Sigmoid colon (tissue), 7 donors: Measurements from ENCODE around the gene VMP1. TPM values are rescaled to one million over a fixed set of nuclear protein-coding genes. Genes with fewer than 3 reads are reported as not detected.
"Not testable (repeated sequence)": the region's sequence is repeated elsewhere in the genome, so short reads cannot be mapped to it uniquely, and the experiment has no call there.

Experiments used
- DNase-seq: peaks from one replicate; pipeline ENCODE4 v3.0.0-alpha.2; 2019
- H3K27ac ChIP-seq, 4 donors: fragments of 200-600 bp; sonication (generic); one replicate each; pipeline ENCODE4 v1.5.1; 2016 to 2019; ENCODE audit warnings: mild to moderate bottlenecking in 1 of 4
- H3K27me3 ChIP-seq, 3 donors: fragments of 200-600 bp; sonication (generic); one replicate each; pipeline ENCODE4 v1.5.1; 2019; ENCODE audit warnings: mild to moderate bottlenecking in 1 of 3
- H3K36me3 ChIP-seq, 4 donors: fragments of 200-600 bp; sonication (generic); one replicate each; pipeline ENCODE4 v1.5.1; 2016 to 2019
- H3K4me1 ChIP-seq, 4 donors: fragments of 200-600 bp; sonication (generic); one replicate each; pipeline ENCODE4 v1.5.1; 2017 to 2019
- H3K4me3 ChIP-seq, 4 donors: fragments of 200-600 bp; sonication (generic); one replicate each; pipeline ENCODE4 v1.5.1; 2017 to 2019; ENCODE audit warnings: mild to moderate bottlenecking in 2 of 4, moderate library complexity in 1 of 4
- H3K9me3 ChIP-seq, 4 donors: fragments of 200-600 bp in 3 of 4; sonication (generic) in 3 of 4; one replicate each; pipeline versions ENCODE4 v1.5.1 to v1.6.1; 2013 to 2019
- CTCF ChIP-seq, 4 experiments: fragments of 450-650 bp in 3 of 4; fragments of 200-600 bp in 1 of 4; IDR thresholded peaks; one replicate each; pipeline ENCODE4 v1.5.1; 2016 to 2019; ENCODE audit warnings: antibody characterized with exemption in 4 of 4, mild to moderate bottlenecking in 3 of 4, moderate library complexity in 2 of 4
- EP300 ChIP-seq, 4 donors: sonication (generic); formaldehyde crosslinking; IDR thresholded peaks; one replicate each; pipeline ENCODE4 v1.6.1; 2017; ENCODE audit warnings: antibody characterized with exemption in 4 of 4
- POLR2A ChIP-seq, 2 donors: fragments of 450-650 bp; IDR thresholded peaks; one replicate each; pipeline ENCODE4 v1.6.1; 2016; ENCODE audit warnings: antibody characterized with exemption in 2 of 2, mild to moderate bottlenecking in 2 of 2, moderate library complexity in 2 of 2
- POLR2AphosphoS5 ChIP-seq, 4 donors: sonication (generic); formaldehyde crosslinking; IDR thresholded peaks; one replicate each; pipeline ENCODE4 v1.6.1; 2017; ENCODE audit warnings: antibody characterized with exemption in 4 of 4
- WGBS, 2 donors: extraction: QIAGEN DNeasy Blood & Tissue Kit; methylation state at CpG; one replicate each; pipeline ENCODE4 v1.1.7; 2013; 5-methylcytosine and 5-hydroxymethylcytosine counted together
- intact Hi-C: fragments of 100-400 bp; cut with DNase I; formaldehyde crosslinking; loops from one replicate; pipeline ENCODE4 v1.15.1; 2023
- polyA plus RNA-seq, 3 donors: library from polyadenylated mRNA; stranded (reverse); fragments of 200-250 nt; gene quantifications; one replicate each; pipeline ENCODE4 v1.2.3, GENCODE V29; 2013
- total RNA-seq, 4 donors: library from RNA; depleted of rRNA; stranded (reverse); fragments of >200 nt; gene quantifications; one replicate each; pipeline ENCODE4 v1.1.0, GENCODE V29; 2016
- donor health status: healthy with polysubstance abuse.
- donor health status: Bipolar disorder and iron deficiency.
- donor health status: healthy.

Gene VMP1
- total and polyA plus RNA-seq, 7 donors, result 26.1 to 247 (median 132) TPM

GRCh38 chr17:59757043-59757442 is 49.6 kb downstream of the VMP1 start:
- peaks cover 0 to 51% (median 35%) of the 10 kb centered on the region in 4 donors for H3K4me1 ChIP-seq

GRCh38 chr17:59757470-59757869 is 50.0 kb downstream of the VMP1 start:
- peak overlapping the region in 3 of 4 donors; percentile 67 to 84 (median 74) for H3K27ac ChIP-seq
- H3K9me3 ChIP-seq, result no peaks in the 10 kb centered on the region
- 77 to 81% methylated on average over 1 of the region's 1 CpG for WGBS, 2 donors
- H3K27me3 ChIP-seq, result no peaks in the 10 kb centered on the region
- TF ChIP-seq POLR2AphosphoS5 (IDR thresholded peaks at IDR 0.05) (no peak), EP300 (IDR thresholded peaks at IDR 0.05) (no peak), CTCF (IDR thresholded peaks at IDR 0.05) (no peak), POLR2A (IDR thresholded peaks at IDR 0.05) (no peak)
- DNase-seq, result no peak
- H3K36me3 ChIP-seq, result peaks cover 0 to 14% (median 0%) of the 10 kb centered on the region in 4 donors
- intact Hi-C loops, result no loop called here
- H3K4me1 ChIP-seq, result peaks cover 0 to 56% (median 36%) of the 10 kb centered on the region in 4 donors
- H3K4me3 ChIP-seq, result no peak overlapping the region

More at GRCh38 chr17:59757043-59757442, 49.6 kb downstream of the VMP1 start:
- Histone ChIP-seq H3K9me3 (no peaks in the 10 kb centered on the region), H3K27me3 (no peaks in the 10 kb centered on the region), H3K4me3 (no peak overlapping the region), H3K27ac (peak overlapping the region; percentile 47 to 84 (median 70)), H3K36me3 (peaks cover 0 to 17% (median 0%) of the 10 kb centered on the region in 4 donors)
- DNase-seq, result no peak
- intact Hi-C loops, result no loop called here
- TF ChIP-seq POLR2AphosphoS5 (IDR thresholded peaks at IDR 0.05), result no peak
- no peak for TF ChIP-seq POLR2A (IDR thresholded peaks at IDR 0.05)
- no peak for TF ChIP-seq CTCF (IDR thresholded peaks at IDR 0.05)
- TF ChIP-seq EP300 (IDR thresholded peaks at IDR 0.05), result no peak

GRCh38 chr17:59757881-59758385 is 50.5 kb downstream of the VMP1 start:
- no peak for DNase-seq
- Histone ChIP-seq H3K4me3 (no peak overlapping the region), H3K27ac (peak overlapping the region in 2 of 4 donors; percentile 74 to 84), H3K27me3 (no peaks in the 10 kb centered on the region), H3K9me3 (no peaks in the 10 kb centered on the region), H3K36me3 (peaks cover 0 to 14% (median 0%) of the 10 kb centered on the region in 4 donors), H3K4me1 (peaks cover 0 to 57% (median 39%) of the 10 kb centered on the region in 4 donors)
- WGBS, 2 donors, result 95 to 97% methylated on average over 2 of the region's 2 CpGs
- intact Hi-C loops, result no loop called here
- TF ChIP-seq POLR2A (IDR thresholded peaks at IDR 0.05) (no peak), EP300 (IDR thresholded peaks at IDR 0.05) (no peak), POLR2AphosphoS5 (IDR thresholded peaks at IDR 0.05) (no peak), CTCF (IDR thresholded peaks at IDR 0.05) (no peak)

- 98 to 99% methylated on average over 4 of the region's 4 CpGs for WGBS, 2 donors
- intact Hi-C loops, result not testable (repeated sequence)
These were observed 51.7 kb downstream of the VMP1 start for GRCh38 chr17:59758998-59759651.

GRCh38 chr17:59760160-59760559 is 52.7 kb downstream of the VMP1 start:
- Histone ChIP-seq H3K27me3 (no peaks in the 10 kb centered on the region), H3K9me3 (no peaks in the 10 kb centered on the region), H3K4me1 (peaks cover 0 to 47% (median 35%) of the 10 kb centered on the region in 4 donors), H3K27ac (peak overlapping the region in 1 of 4 donors; percentile 68), H3K4me3 (no peak overlapping the region), H3K36me3 (peaks cover 0 to 17% (median 2%) of the 10 kb centered on the region in 4 donors)
- 73 to 81% methylated on average over 1 of the region's 1 CpG for WGBS, 2 donors
- TF ChIP-seq POLR2AphosphoS5 (IDR thresholded peaks at IDR 0.05) (no peak), POLR2A (IDR thresholded peaks at IDR 0.05) (no peak), CTCF (IDR thresholded peaks at IDR 0.05) (no peak), EP300 (IDR thresholded peaks at IDR 0.05) (no peak)
- no peak for DNase-seq
- intact Hi-C loops, result no loop called here

More at GRCh38 chr17:59758998-59759651, 51.7 kb downstream of the VMP1 start:
- not testable (repeated sequence) for H3K27me3 ChIP-seq, DNase-seq, H3K4me3 ChIP-seq, H3K9me3 ChIP-seq
- H3K27ac ChIP-seq, result peak overlapping the region in 1 of 4 donors; percentile 84
- peaks cover 0 to 56% (median 41%) of the 10 kb centered on the region in 4 donors for H3K4me1 ChIP-seq
- H3K36me3 ChIP-seq, result peaks cover 0 to 14% (median 0%) of the 10 kb centered on the region in 4 donors
